Measurements from ENCODE around the gene IL37. TPM values are rescaled to one million over a fixed set of nuclear protein-coding genes. Genes with fewer than 3 reads are reported as not detected.
"Not testable (repeated sequence)": the region's sequence is repeated elsewhere in the genome, so short reads cannot be mapped to it uniquely, and the experiment has no call there.

IL37 gene
- total RNA-seq, 1 donor from 2014 or later, result not detected

DNA sequence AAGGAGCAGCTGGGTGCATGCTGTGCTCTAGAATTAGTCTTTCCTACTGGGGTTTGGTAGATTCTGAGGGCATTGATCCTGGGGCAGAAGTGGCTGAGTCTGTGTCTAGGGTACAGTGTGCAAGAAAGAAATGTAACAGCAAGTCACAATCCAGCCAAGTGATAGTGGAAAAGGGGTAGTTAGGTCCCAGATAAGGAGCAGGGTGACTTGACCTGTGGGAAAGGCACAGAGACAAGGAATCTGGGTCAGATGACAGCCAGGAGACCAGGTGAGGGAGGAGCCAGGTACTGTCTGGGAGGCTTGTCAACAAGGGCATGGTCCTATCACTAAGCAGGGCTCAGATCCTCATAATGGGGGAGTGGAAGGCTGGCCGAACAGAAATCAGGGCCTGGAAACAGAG lies 8.1 kb downstream of the IL37 start:
- no peak for DNase-seq (ENCODE audit: extremely low read depth, low read depth, low spot score)

- no peak for DNase-seq (ENCODE audit: extremely low read depth, low read depth, low spot score)
Measured at GRCh38 chr2:112920923-112921532, 10.1 kb downstream of the IL37 start.

DNA sequence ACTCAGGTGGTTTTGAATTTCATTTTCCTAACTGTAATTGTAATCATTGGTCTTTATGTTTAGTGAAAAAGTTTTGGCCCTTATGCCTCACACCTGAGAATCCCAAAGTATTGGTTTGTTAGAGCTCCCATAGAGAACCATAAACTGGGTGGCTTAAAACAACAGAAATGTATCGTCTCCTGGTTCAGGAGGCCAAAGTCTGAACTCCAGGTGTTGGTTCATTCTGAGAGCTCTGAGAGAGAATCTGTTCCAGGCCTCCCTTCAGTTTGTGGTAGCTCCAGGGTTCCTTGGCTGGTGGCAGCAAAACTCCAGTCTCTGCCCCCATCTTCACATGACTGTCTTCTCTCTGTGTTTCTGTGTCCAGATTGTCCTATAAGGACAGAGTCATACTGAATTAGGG lies 11.0 kb downstream of the IL37 start:
- DNase-seq (ENCODE audit: extremely low read depth, low read depth, low spot score), result no peak

- no peak for DNase-seq (ENCODE audit: extremely low read depth, low read depth, low spot score)
Measured at GRCh38 chr2:112923237-112923966, 12.4 kb downstream of the IL37 start.

- DNase-seq (ENCODE audit: extremely low read depth, low read depth, low spot score), result no peak
Measured at GRCh38 chr2:112923967-112924338, 13.0 kb downstream of the IL37 start.

- DNase-seq (ENCODE audit: extremely low read depth, low read depth, low spot score), result no peak
Measured at GRCh38 chr2:112924360-112924759, 13.4 kb downstream of the IL37 start.

DNA sequence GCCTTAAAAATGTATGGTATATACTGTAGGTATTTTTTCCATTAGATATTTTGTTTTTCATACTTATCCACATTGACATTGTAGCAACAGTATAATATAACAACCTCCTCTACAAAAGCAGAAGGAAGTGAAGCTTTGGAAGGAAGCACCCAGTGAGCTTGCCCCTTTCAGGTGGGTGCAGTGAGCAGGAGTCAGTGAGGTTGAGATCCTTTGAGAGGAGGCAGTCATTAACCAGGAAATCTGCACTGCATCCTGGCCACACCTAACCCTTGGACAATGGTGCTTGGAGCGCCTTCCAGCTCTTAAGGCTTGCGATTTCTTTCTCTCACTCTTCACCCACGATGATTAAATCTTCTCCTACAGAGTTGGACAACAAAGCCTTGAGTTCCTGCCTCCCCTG lies 13.9 kb downstream of the IL37 start:
- no peak for DNase-seq (ENCODE audit: extremely low read depth, low read depth, low spot score)

DNA sequence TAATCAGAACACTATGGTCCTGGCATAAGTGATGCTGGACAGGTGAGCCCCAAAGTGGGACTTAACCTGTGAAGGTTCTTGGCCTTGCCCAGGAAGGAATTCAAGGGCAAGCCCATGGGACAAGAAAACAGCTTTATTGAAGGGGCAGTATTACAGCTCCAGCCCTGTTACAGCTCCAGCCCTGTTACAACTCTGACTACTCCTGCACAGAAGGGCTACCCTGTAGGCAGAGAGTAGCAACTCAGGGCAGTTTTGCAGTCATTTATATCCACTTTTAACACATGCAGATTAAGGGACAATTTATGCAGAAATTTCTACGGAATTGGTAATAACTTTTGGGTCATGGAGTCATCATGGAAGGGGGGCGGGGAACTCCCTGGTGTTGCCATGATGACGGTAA lies 15.7 kb downstream of the IL37 start:
- no peak for DNase-seq (ENCODE audit: extremely low read depth, low read depth, low spot score)

DNA sequence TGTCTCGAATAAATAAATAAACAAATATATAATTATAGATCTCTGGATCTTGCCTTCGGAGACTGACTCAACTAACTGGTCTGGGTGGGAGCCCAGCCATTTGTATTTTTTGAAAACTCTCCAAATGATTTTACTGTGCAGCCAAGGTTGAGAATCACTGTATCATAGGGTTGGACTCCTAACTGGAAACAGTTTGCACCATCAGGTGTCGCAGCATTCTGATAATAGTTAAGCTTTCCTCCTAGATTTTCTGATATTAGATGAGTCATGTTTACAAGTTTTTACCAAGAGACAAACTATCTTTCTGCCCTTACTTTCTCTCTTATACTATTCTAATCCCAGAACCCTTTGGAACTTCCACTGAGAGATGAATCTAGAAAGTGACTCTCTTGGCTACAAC lies 16.8 kb downstream of the IL37 start:
- DNase-seq (ENCODE audit: extremely low read depth, low read depth, low spot score), result no peak

DNA sequence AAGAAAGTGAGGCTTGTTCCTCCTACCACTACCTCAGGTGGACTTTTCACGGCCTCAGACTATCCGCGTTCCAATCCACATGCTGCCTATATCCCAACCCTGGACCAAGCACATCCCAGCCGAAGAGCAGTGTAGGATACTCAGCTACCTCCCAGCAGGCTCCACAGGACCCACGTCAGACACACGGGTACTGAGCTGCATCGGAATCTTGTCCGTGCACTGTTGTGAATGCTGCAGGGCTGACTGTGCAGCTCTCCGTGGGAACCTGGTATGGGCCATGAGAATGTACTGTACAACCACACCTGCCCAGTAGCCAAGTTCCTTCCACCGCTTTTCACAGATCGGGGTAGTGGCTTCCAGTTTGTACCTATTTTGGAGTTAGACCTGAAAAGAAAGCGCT lies 22.3 kb downstream of the IL37 start:
- DNase-seq (ENCODE audit: extremely low read depth, low read depth, low spot score), result no peak

DNA sequence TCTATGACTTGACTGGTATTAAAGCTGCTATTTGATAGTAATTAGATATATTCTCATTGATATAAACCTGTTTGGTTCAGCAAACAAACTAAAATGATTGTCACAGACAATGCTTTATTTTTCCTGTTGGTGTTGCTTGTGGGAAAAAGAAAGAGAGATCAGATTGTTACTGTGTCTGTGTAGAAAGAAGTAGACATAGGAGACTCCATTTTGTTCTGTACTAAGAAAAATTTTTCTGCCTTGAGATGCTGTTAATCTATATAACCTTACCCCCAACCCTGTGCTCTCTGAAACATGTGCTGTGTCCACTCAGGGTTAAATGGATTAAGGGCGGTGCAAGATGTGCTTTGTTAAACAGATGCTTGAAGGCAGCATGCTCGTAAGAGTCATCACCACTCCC lies 23.2 kb downstream of the IL37 start:
- DNase-seq (ENCODE audit: extremely low read depth, low read depth, low spot score), result not testable (repeated sequence)

- DNase-seq (ENCODE audit: extremely low read depth, low read depth, low spot score), result no peak
Measured at GRCh38 chr2:112936927-112937232, 25.9 kb downstream of the IL37 start.

- DNase-seq (ENCODE audit: extremely low read depth, low read depth, low spot score), result no peak
Measured at GRCh38 chr2:112938904-112939303, 27.9 kb downstream of the IL37 start.

GRCh38 chr2:112939425-112939824 lies 28.5 kb downstream of the IL37 start:
- no peak for DNase-seq (ENCODE audit: extremely low read depth, low read depth, low spot score)

DNA sequence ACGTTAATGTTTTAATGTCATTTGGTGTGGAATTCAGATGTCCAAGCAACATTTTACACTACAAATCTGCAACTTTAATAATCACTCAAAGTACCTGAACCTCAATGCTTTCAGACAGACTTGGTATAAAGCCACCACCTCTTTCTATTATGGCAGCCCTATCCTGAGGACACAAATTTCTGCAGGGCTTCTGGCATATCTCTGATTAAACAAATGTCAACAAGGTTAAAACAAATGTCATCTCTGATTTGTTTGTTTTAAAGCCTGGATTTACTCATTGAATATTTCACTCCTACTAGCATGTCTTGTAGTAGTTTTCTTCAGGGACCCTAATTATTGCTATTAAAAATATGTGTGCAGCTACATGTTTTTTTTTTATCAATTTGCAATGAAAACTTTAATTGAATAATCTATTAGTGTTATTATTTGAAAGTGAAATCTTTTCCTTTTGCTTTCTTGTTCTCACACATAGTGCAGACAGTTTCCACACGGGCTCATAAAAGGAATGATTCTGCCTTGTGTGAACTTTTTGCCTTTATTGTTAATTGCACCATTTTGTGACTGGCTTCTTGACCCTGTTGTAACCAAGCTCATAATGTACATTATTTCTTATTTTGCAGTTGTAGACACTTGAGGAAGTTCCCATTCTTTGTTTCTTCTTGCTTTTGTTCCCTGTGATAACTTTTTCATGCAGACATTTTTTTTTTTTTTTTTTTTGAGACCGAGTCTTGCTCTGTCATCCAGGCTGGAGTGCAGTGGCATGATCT lies 30.1 kb downstream of the IL37 start:
- no peak for DNase-seq (ENCODE audit: extremely low read depth, low read depth, low spot score)

- peak; percentile 39 for DNase-seq (ENCODE audit: extremely low read depth, low read depth, low spot score)
Measured at GRCh38 chr2:112941753-112942653, 31.0 kb downstream of the IL37 start.

GRCh38 chr2:112942654-112943002 lies 31.7 kb downstream of the IL37 start:
- DNase-seq (ENCODE audit: extremely low read depth, low read depth, low spot score), result no peak

DNA sequence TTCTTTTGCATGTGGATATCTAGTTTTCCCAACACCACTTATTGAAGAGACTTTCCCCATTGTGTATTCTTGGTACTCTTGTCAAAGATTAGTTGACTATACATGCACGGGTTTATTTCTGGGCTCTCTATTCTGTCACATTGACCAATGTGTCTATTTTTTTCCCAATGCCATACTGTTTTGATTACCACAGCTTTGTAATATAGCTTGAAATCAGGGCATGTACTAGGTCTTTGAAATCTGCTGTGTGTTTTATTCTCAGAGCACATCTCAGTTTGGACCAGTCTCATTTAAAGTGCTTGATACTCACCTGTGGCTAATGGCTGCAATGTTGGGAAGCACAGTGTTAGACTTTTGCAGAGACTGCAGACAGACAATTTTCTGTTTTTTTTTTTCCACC lies 34.0 kb downstream of the IL37 start:
- no peak for DNase-seq (ENCODE audit: extremely low read depth, low read depth, low spot score)

GRCh38 chr2:112946086-112946485 lies 35.1 kb downstream of the IL37 start:
- no peak for DNase-seq (ENCODE audit: extremely low read depth, low read depth, low spot score)

- DNase-seq (ENCODE audit: extremely low read depth, low read depth, low spot score), result no peak
Measured at GRCh38 chr2:112947374-112947773, 36.4 kb downstream of the IL37 start.

GRCh38 chr2:112949456-112949855 lies 38.5 kb downstream of the IL37 start:
- DNase-seq (ENCODE audit: extremely low read depth, low read depth, low spot score), result no peak
